GM12872 (cell line): Measurements from ENCODE around the gene HSD11B1.

Experiments used
- CTCF ChIP-seq: IDR thresholded peaks from 3 replicates; pipeline ENCODE4 v1.5.1; 2011; ENCODE audit warnings: low read depth, mild to moderate bottlenecking, low read length, moderate library complexity; ENCODE audit not compliant: insufficient read depth

Gene HSD11B1

GRCh38 chr1:209704584-209704983, at the start of gene HSD11B1:
HSD11B1 (plus strand) TSS chr1:209704846; CDS start chr1:209704943, 97 bp downstream.
- no peak for TF ChIP-seq CTCF

- TF ChIP-seq CTCF: no peak
These were observed 49.0 kb upstream of the HSD11B1 start for GRCh38 chr1:209655411-209656231.

GRCh38 chr1:209657140-209657879, 47.3 kb upstream of the HSD11B1 start:
- TF ChIP-seq CTCF: no peak

GRCh38 chr1:209657918-209658317, 46.7 kb upstream of the HSD11B1 start:
- TF ChIP-seq CTCF: no peak

- TF ChIP-seq CTCF: no peak
These were observed 44.7 kb upstream of the HSD11B1 start for GRCh38 chr1:209659909-209660308.

- TF ChIP-seq CTCF: no peak
These were observed 43.6 kb upstream of the HSD11B1 start for GRCh38 chr1:209661071-209661470.

- TF ChIP-seq CTCF: no peak
These were observed 41.7 kb upstream of the HSD11B1 start for GRCh38 chr1:209662879-209663327.
